Fibroblast of villous mesenchyme (primary cell): Measurements from ENCODE around the gene NKAIN2. TPM values are rescaled to one million over a fixed set of nuclear protein-coding genes. Genes with fewer than 3 reads are reported as not detected.
"Not testable (repeated sequence)": the region's sequence is repeated elsewhere in the genome, so short reads cannot be mapped to it uniquely, and the experiment has no call there.

ENCODE experiments used
- DNase-seq: peaks from one replicate; pipeline ENCODE4 v3.0.0-alpha.2; 2010; ENCODE audit warnings: low read depth
- H3K4me3 ChIP-seq: 2 replicates; pipeline ENCODE4 v1.5.1; 2011; ENCODE audit warnings: low read depth, mild to moderate bottlenecking, low read length
- CTCF ChIP-seq: IDR thresholded peaks from 2 replicates; pipeline ENCODE4 v1.5.1; 2012; ENCODE audit warnings: low read depth, mild to moderate bottlenecking, low read length; ENCODE audit not compliant: insufficient read depth
- total RNA-seq: library from RNA; depleted of rRNA; stranded (reverse); fragments of >200 nt; gene quantifications from 2 replicates; pipeline ENCODE4 v1.2.3, GENCODE V29; 2012

Gene NKAIN2
- total RNA-seq, 1 donor, result not detected

- H3K4me3 ChIP-seq, result no peak overlapping the region
- no peak for DNase-seq
- no peak for TF ChIP-seq CTCF
These were observed 344.0 kb downstream of the NKAIN2 start for GRCh38 chr6:124147621-124148020.

- H3K4me3 ChIP-seq, result no peak overlapping the region
- no peak for TF ChIP-seq CTCF
- no peak for DNase-seq
These were observed 344.7 kb downstream of the NKAIN2 start for GRCh38 chr6:124148236-124148957.

GRCh38 chr6:124149646-124150045 is 346.0 kb downstream of the NKAIN2 start:
- no peak for TF ChIP-seq CTCF
- DNase-seq, result no peak
- no peak overlapping the region for H3K4me3 ChIP-seq

- no peak overlapping the region for H3K4me3 ChIP-seq
- DNase-seq, result no peak
- TF ChIP-seq CTCF, result no peak
These were observed 354.4 kb downstream of the NKAIN2 start for GRCh38 chr6:124158024-124158423.

- no peak for DNase-seq
These were observed 360.0 kb downstream of the NKAIN2 start for GRCh38 chr6:124163676-124164075.

GRCh38 chr6:124164343-124164742 is 360.7 kb downstream of the NKAIN2 start:
- no peak overlapping the region for H3K4me3 ChIP-seq
- DNase-seq, result no peak
- no peak for TF ChIP-seq CTCF

More at GRCh38 chr6:124163676-124164075, 360.0 kb downstream of the NKAIN2 start:
- H3K4me3 ChIP-seq, result no peak overlapping the region
- TF ChIP-seq CTCF, result no peak

GRCh38 chr6:124167249-124167648 is 363.6 kb downstream of the NKAIN2 start:
- not testable (repeated sequence) for H3K4me3 ChIP-seq, DNase-seq
